Measurements from ENCODE around the gene ADAMTS16.

- TF ChIP-seq CTCF (IDR thresholded peaks at IDR 0.05): no peak
- TF ChIP-seq POLR2A (IDR thresholded peaks at IDR 0.05): no peak
Observed at GRCh38 chr5:5273398-5273797, 133.3 kb downstream of the ADAMTS16 start.
